Prostate gland (tissue), 2 donors: ENCODE results near the gene SIRT2.

Experiments used
- POLR2A ChIP-seq: fragments of 450-650 bp; IDR thresholded peaks from one replicate; pipeline ENCODE4 v1.6.1; 2016; ENCODE audit warnings: antibody characterized with exemption, mild to moderate bottlenecking
- POLR2AphosphoS5 ChIP-seq: sonication (generic); formaldehyde crosslinking; IDR thresholded peaks from one replicate; pipeline ENCODE4 v1.6.1; 2017; ENCODE audit warnings: antibody characterized with exemption
- TF ChIP-seq, protein P1 (sequence below), 4 experiments: fragments of 200-600 bp in 2 of 4; fragments of 450-650 bp in 2 of 4; sonication (generic) in 2 of 4; IDR thresholded peaks; 1 replicate in 3 of 4; 2 replicates in 1 of 4; pipeline ENCODE4 v1.5.1; 2016 to 2019; ENCODE audit warnings: antibody characterized with exemption in 4 of 4, mild to moderate bottlenecking in 2 of 4, moderate library complexity in 2 of 4

DNA sequence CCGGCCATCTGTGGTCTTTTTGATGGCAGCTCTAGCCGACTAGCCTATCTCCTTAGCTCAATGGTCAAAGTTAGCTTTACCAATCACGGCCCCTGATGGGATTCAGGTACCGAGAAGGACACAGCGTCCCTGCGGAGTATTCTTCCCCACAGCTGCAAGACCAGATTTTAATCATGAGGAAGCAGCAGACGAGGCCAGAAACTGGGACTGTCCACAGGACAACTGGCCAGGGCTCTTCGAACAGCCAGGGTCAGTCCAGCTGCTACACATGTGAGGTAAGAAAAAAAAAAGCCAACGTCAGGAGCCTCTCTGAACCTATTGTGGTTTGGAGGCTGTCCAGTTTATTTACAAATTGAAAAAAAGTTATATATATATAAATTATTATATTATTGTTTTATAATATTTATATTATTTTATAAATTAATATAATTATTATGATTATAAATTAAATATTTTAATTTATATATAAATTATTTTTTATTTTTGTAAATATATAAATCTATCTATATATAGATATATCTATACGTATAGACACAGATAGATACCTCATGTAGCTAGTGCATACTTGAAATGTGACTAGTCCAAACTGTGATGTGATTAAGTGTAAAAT is 32.1 kb downstream of the SIRT2 start:
- no peak for TF ChIP-seq POLR2A
- TF ChIP-seq, protein P1, sequence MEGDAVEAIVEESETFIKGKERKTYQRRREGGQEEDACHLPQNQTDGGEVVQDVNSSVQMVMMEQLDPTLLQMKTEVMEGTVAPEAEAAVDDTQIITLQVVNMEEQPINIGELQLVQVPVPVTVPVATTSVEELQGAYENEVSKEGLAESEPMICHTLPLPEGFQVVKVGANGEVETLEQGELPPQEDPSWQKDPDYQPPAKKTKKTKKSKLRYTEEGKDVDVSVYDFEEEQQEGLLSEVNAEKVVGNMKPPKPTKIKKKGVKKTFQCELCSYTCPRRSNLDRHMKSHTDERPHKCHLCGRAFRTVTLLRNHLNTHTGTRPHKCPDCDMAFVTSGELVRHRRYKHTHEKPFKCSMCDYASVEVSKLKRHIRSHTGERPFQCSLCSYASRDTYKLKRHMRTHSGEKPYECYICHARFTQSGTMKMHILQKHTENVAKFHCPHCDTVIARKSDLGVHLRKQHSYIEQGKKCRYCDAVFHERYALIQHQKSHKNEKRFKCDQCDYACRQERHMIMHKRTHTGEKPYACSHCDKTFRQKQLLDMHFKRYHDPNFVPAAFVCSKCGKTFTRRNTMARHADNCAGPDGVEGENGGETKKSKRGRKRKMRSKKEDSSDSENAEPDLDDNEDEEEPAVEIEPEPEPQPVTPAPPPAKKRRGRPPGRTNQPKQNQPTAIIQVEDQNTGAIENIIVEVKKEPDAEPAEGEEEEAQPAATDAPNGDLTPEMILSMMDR (IDR thresholded peaks at IDR 0.05) = no peak
- no peak for TF ChIP-seq POLR2AphosphoS5
